Measurements from ENCODE around the gene PAK3. TPM values are rescaled to one million over a fixed set of nuclear protein-coding genes. Genes with fewer than 3 reads are reported as not detected.

Gene PAK3
- total RNA-seq, 1 experiment from 2014 or later = 0.50 TPM

GRCh38 chrX:111151764-111152163 lies 55.8 kb downstream of the PAK3 start:
- no TSS peak for BruUV-seq (replicated peaks)
- CTCF ChIA-PET = no interaction called here
- H3K27ac Mint-ChIP-seq (ENCODE audit: unreplicated experiment) = peak overlapping the region; percentile 1
- no peaks in the 10 kb centered on the region for H3K36me3 Mint-ChIP-seq (ENCODE audit: insufficient read depth, unreplicated experiment)
- H3K27me3 Mint-ChIP-seq (ENCODE audit: unreplicated experiment) = no peaks in the 10 kb centered on the region
- no peak for DNase-seq
- H3K9me3 Mint-ChIP-seq (ENCODE audit: low read depth, unreplicated experiment) = peaks cover 4% of the 10 kb centered on the region
- H3K4me1 Mint-ChIP-seq (ENCODE audit: low read depth, unreplicated experiment) = no peaks in the 10 kb centered on the region
- H3K4me3 Mint-ChIP-seq (ENCODE audit: low read depth, unreplicated experiment) = no peak overlapping the region
- intact Hi-C loops (cut with micrococcal nuclease; ENCODE audit: unreplicated experiment) = no loop called here
- TF ChIP-seq CTCF (IDR thresholded peaks at IDR 0.05; ENCODE audit: unreplicated experiment) = no peak

GRCh38 chrX:111159232-111159631 lies 63.2 kb downstream of the PAK3 start:
- CTCF ChIA-PET = no interaction called here
- Mint-ChIP-seq H3K36me3 (ENCODE audit: insufficient read depth, unreplicated experiment) (no peaks in the 10 kb centered on the region), H3K4me1 (ENCODE audit: low read depth, unreplicated experiment) (no peaks in the 10 kb centered on the region), H3K4me3 (ENCODE audit: low read depth, unreplicated experiment) (no peak overlapping the region), H3K27me3 (ENCODE audit: unreplicated experiment) (no peaks in the 10 kb centered on the region), H3K27ac (ENCODE audit: unreplicated experiment) (no peak overlapping the region), H3K9me3 (ENCODE audit: low read depth, unreplicated experiment) (peaks cover 3% of the 10 kb centered on the region)
- no TSS peak for BruUV-seq (replicated peaks)
- no peak for TF ChIP-seq CTCF (IDR thresholded peaks at IDR 0.05; ENCODE audit: unreplicated experiment)
- DNase-seq = no peak
- intact Hi-C loops (cut with micrococcal nuclease; ENCODE audit: unreplicated experiment) = no loop called here

GRCh38 chrX:111164728-111165127 lies 68.7 kb downstream of the PAK3 start:
- Mint-ChIP-seq H3K4me3 (ENCODE audit: low read depth, unreplicated experiment) (no peak overlapping the region), H3K27ac (ENCODE audit: unreplicated experiment) (no peak overlapping the region), H3K9me3 (ENCODE audit: low read depth, unreplicated experiment) (peaks cover 3% of the 10 kb centered on the region), H3K4me1 (ENCODE audit: low read depth, unreplicated experiment) (no peaks in the 10 kb centered on the region), H3K27me3 (ENCODE audit: unreplicated experiment) (no peaks in the 10 kb centered on the region), H3K36me3 (ENCODE audit: insufficient read depth, unreplicated experiment) (no peaks in the 10 kb centered on the region)
- TF ChIP-seq CTCF (IDR thresholded peaks at IDR 0.05; ENCODE audit: unreplicated experiment) = no peak
- intact Hi-C loops (cut with micrococcal nuclease; ENCODE audit: unreplicated experiment) = loop anchor here (2.0 to 5.0 kb wide), 2 partner anchors 78 to 280 kb away; no protein-coding TSS in a partner anchor
- CTCF ChIA-PET = interaction anchor here (0.6 kb wide), 1 partner anchor 1273 kb away, joined by 3 read pairs; no protein-coding TSS in a partner anchor
- no TSS peak for BruUV-seq (replicated peaks)
- no peak for DNase-seq

GRCh38 chrX:111165902-111166301 lies 69.9 kb downstream of the PAK3 start:
- CTCF ChIA-PET = no interaction called here
- H3K27me3 Mint-ChIP-seq (ENCODE audit: unreplicated experiment) = no peaks in the 10 kb centered on the region
- H3K4me1 Mint-ChIP-seq (ENCODE audit: low read depth, unreplicated experiment) = no peaks in the 10 kb centered on the region
- intact Hi-C loops (cut with micrococcal nuclease; ENCODE audit: unreplicated experiment) = loop anchor here (2.0 to 5.0 kb wide), 2 partner anchors 76 to 279 kb away; no protein-coding TSS in a partner anchor
- no peak overlapping the region for H3K27ac Mint-ChIP-seq (ENCODE audit: unreplicated experiment)
- no peak overlapping the region for H3K4me3 Mint-ChIP-seq (ENCODE audit: low read depth, unreplicated experiment)
- DNase-seq = no peak
- no peaks in the 10 kb centered on the region for H3K36me3 Mint-ChIP-seq (ENCODE audit: insufficient read depth, unreplicated experiment)
- no TSS peak for BruUV-seq (replicated peaks)
- TF ChIP-seq CTCF (IDR thresholded peaks at IDR 0.05; ENCODE audit: unreplicated experiment) = no peak
- peaks cover 3% of the 10 kb centered on the region for H3K9me3 Mint-ChIP-seq (ENCODE audit: low read depth, unreplicated experiment)
